Adipocyte (in vitro differentiated cells): ENCODE data around the gene DAGLA.
"Not testable (repeated sequence)": the region's sequence is repeated elsewhere in the genome, so short reads cannot be mapped to it uniquely, and the experiment has no call there.

Experiments
- DNase-seq: peaks from one replicate; pipeline ENCODE4 v3.0.0-alpha.2; 2015; ENCODE audit warnings: low read depth
- H3K27me3 ChIP-seq: replicated peaks from 2 replicates; pipeline ENCODE4 v1.7.0; 2013; ENCODE audit warnings: mild to moderate bottlenecking, low read length, moderate library complexity; ENCODE audit not compliant: control insufficient read depth, insufficient read depth
- H3K36me3 ChIP-seq: 2 replicates; pipeline ENCODE4 v1.7.0; 2013; ENCODE audit warnings: low read length, mild to moderate bottlenecking, moderate library complexity; ENCODE audit not compliant: control insufficient read depth, insufficient read depth, severe bottlenecking
- H3K4me1 ChIP-seq: 2 replicates; pipeline ENCODE4 v1.7.0; 2013; ENCODE audit warnings: mild to moderate bottlenecking, low read length, moderate library complexity; ENCODE audit not compliant: control insufficient read depth, insufficient read depth
- H3K4me3 ChIP-seq: 2 replicates; pipeline ENCODE4 v1.7.0; 2013; ENCODE audit warnings: mild to moderate bottlenecking, low read length, moderate library complexity
- H3K9ac ChIP-seq: 2 replicates; pipeline ENCODE4 v1.7.0; 2013; ENCODE audit warnings: mild to moderate bottlenecking, low read length, moderate library complexity
- H3K9me3 ChIP-seq: 2 replicates; pipeline ENCODE4 v1.7.0; 2013; ENCODE audit warnings: mild to moderate bottlenecking, low read length, moderate library complexity; ENCODE audit not compliant: control insufficient read depth

The DAGLA gene

GRCh38 chr11:61652135-61652534 lies 28.1 kb upstream of the DAGLA start:
- H3K9ac ChIP-seq: no peak overlapping the region
- no peak for DNase-seq
- no peaks in the 10 kb centered on the region for H3K4me1 ChIP-seq
- H3K9me3 ChIP-seq: no peaks in the 10 kb centered on the region
- no peak overlapping the region for H3K4me3 ChIP-seq
- no peaks in the 10 kb centered on the region for H3K36me3 ChIP-seq
- peaks cover 25% of the 10 kb centered on the region for H3K27me3 ChIP-seq

- no peak overlapping the region for H3K9ac ChIP-seq
- no peaks in the 10 kb centered on the region for H3K4me1 ChIP-seq
- no peak overlapping the region for H3K4me3 ChIP-seq
- no peaks in the 10 kb centered on the region for H3K9me3 ChIP-seq
- DNase-seq: no peak
- H3K36me3 ChIP-seq: no peaks in the 10 kb centered on the region
- H3K27me3 ChIP-seq: peaks cover 25% of the 10 kb centered on the region
These were observed 25.8 kb upstream of the DAGLA start for GRCh38 chr11:61654397-61654829.

- H3K36me3 ChIP-seq, DNase-seq, H3K4me3 ChIP-seq, H3K4me1 ChIP-seq, H3K9ac ChIP-seq, H3K9me3 ChIP-seq: not testable (repeated sequence)
- peaks cover 25% of the 10 kb centered on the region for H3K27me3 ChIP-seq
These were observed 24.7 kb upstream of the DAGLA start for GRCh38 chr11:61655266-61656159.

GRCh38 chr11:61656347-61657077 lies 23.7 kb upstream of the DAGLA start:
- Histone ChIP-seq H3K36me3 (no peaks in the 10 kb centered on the region), H3K4me1 (no peaks in the 10 kb centered on the region), H3K9ac (no peak overlapping the region), H3K27me3 (peaks cover 25% of the 10 kb centered on the region), H3K9me3 (no peaks in the 10 kb centered on the region), H3K4me3 (no peak overlapping the region)
- DNase-seq: no peak

- no peak for DNase-seq
- H3K36me3 ChIP-seq: no peaks in the 10 kb centered on the region
These were observed 22.5 kb upstream of the DAGLA start for GRCh38 chr11:61657566-61658290.

DNA sequence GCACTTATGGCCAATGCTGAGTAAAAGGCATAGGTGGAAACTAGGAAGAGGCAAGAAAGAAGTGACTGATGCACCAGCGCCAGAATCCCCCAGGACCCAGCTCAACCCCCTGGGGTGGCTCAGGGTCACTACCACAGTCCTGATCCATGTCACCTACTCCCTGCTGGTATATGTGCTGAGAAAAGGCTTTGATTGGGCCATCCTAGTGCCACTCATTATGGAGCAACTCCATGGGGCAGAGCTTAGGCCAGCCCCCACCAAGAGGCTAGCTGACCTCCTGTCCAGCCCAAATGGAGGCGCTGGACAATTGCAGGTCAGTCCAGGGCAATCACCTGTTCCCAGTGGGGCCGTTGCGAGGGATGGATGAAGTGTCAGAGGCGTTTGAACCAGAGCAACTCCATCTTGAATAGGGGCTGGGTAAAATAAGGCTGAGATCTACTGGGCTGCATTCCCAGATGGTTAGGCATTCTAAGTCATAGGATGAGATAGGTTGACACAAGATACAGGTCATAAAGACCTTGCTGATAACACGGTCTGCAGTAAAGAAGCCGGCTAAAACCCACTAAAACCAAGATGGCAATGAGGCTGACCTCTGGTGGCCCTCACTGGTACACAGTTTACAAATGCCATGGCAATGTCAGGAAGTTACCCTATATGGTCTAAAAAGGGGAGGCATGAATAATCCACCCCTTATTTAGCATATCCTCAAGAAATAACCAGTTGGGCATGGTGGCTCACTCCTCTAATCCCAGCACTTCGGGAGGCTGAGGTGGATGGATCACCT lies 20.6 kb upstream of the DAGLA start:
- H3K9me3 ChIP-seq: no peaks in the 10 kb centered on the region
- DNase-seq: no peak
- H3K4me3 ChIP-seq: no peak overlapping the region
- no peaks in the 10 kb centered on the region for H3K36me3 ChIP-seq
- no peak overlapping the region for H3K9ac ChIP-seq
- peaks cover 10% of the 10 kb centered on the region for H3K27me3 ChIP-seq
- H3K4me1 ChIP-seq: no peaks in the 10 kb centered on the region

More at GRCh38 chr11:61657566-61658290, 22.5 kb upstream of the DAGLA start:
- no peaks in the 10 kb centered on the region for H3K4me1 ChIP-seq
- no peak overlapping the region for H3K4me3 ChIP-seq
- no peaks in the 10 kb centered on the region for H3K9me3 ChIP-seq
- H3K27me3 ChIP-seq: peaks cover 25% of the 10 kb centered on the region
- H3K9ac ChIP-seq: no peak overlapping the region

GRCh38 chr11:61660997-61661396 lies 19.2 kb upstream of the DAGLA start:
- not testable (repeated sequence) for H3K4me1 ChIP-seq, H3K9me3 ChIP-seq, H3K4me3 ChIP-seq, H3K27me3 ChIP-seq, DNase-seq, H3K9ac ChIP-seq, H3K36me3 ChIP-seq

- Histone ChIP-seq H3K4me3 (no peak overlapping the region), H3K9ac (no peak overlapping the region), H3K36me3 (no peaks in the 10 kb centered on the region), H3K9me3 (no peaks in the 10 kb centered on the region), H3K4me1 (peaks cover 10% of the 10 kb centered on the region), H3K27me3 (peaks cover 21% of the 10 kb centered on the region)
- no peak for DNase-seq
These were observed 13.4 kb upstream of the DAGLA start for GRCh38 chr11:61666684-61667297.

DNA sequence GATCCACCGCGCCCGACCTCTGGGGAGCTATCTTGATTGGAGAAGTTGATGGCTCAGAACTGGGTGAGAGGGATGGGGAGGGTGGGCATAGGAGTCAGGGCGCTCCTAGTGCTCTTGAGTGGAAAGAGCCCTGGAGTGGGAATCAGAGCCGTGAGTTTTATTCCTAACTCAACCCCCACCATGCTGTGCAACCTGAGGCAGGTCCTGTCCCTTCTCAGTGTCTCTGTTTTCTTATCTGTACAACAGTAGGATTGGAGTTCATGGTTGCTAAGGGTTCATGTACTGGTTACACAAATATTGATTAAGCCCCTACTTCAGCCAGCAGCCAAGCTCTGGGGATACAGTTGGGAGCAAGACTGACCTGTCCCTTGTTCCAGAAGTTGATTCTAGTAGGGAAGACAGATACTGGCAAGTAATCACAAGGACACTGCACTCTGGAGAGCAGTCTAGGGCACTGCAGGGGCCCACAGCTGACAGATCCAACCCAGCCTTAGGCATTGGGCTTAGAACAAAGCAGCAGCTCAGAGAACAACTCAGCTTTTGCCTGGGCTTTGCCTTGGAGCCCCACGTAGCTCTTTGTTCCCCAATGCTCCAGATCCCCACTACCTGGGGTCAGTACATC lies 12.4 kb upstream of the DAGLA start:
- no peak for DNase-seq
- H3K9me3 ChIP-seq: no peaks in the 10 kb centered on the region
- peaks cover 19% of the 10 kb centered on the region for H3K27me3 ChIP-seq
- H3K4me3 ChIP-seq: no peak overlapping the region
- no peak overlapping the region for H3K9ac ChIP-seq
- H3K36me3 ChIP-seq: no peaks in the 10 kb centered on the region
- peaks cover 10% of the 10 kb centered on the region for H3K4me1 ChIP-seq

DNA sequence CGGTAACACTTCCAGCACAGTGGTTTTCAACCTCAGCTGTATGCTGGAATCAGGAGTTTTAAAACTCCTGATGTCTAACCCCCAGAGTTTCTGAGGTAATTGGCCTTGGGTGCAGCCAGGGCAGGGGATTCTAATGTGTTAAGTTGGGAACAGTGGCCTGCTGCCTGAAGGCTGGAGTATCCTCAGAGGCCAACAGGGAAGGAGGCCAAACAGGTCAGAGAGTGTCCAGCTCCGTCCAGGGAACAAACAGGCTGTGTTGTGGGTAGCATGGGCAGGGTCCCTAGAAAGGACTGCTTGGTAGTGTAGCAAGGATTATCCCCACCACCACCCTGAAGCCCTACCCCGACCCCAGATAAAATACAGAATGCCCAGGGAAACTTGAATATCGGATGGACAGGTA lies 10.8 kb upstream of the DAGLA start:
- H3K4me1 ChIP-seq: peaks cover 10% of the 10 kb centered on the region
- no peak overlapping the region for H3K9ac ChIP-seq
- DNase-seq: no peak
- peaks cover 34% of the 10 kb centered on the region for H3K27me3 ChIP-seq
- H3K36me3 ChIP-seq: no peaks in the 10 kb centered on the region
- no peak overlapping the region for H3K4me3 ChIP-seq
- H3K9me3 ChIP-seq: peaks cover 2% of the 10 kb centered on the region
